Measurements from ENCODE around the gene SPINK7.

SPINK7 gene

DNA sequence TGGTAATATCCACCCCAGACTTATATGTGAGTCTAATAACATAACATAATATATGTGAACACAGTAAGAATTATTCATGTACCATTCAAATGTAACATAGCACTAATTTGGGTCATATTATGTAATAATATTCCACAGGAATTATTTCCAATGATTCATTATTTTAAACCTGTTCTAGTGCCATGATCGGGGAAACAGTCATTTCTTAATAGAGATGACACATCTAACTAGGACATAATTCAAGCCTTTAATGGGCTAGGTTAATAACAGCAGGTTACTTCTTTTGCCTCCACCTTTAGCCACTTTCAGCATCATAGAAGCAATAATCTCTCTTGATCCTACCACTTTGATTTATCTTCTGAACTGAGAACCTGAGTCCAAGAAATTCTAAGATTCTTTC is 35.5 kb downstream of the SPINK7 start:
- no peak for DNase-seq

- no peak for DNase-seq
Observed at GRCh38 chr5:148352696-148353095, 40.5 kb downstream of the SPINK7 start.

GRCh38 chr5:148353634-148354033 is 41.4 kb downstream of the SPINK7 start:
- DNase-seq = no peak

DNA sequence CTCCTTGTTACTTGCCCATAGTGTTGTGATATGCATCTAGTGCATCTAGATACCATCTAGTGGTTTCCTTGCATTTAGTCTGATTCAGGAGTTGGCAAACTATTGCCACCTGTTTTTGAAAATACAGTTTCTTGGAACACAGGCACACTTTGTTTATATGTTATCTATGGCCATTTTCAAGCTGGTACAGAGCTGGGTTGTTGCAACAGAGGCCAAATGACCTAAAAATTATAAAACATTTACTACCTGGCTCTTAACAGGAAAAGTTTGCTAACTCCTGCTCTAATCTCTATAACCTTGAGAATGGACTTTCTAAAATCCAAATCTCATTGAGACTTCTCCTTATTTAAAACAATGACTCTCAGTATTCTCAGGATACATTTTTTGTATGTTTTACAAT is 52.1 kb downstream of the SPINK7 start:
- DNase-seq = no peak

All from activated CD4-positive, alpha-beta T cell treated with anti-CD3 and anti-CD28 coated beads, Interleukin-2, amount 50 U/mL, for 1 hour (primary cell).